ENCODE data around the gene ZFP92.

The ZFP92 gene

GRCh38 chrX:153426204-153426603 lies 14.9 kb downstream of the ZFP92 start:
- TF ChIP-seq ZNF274 (IDR thresholded peaks at IDR 0.05; ENCODE audit: low read depth, low read length), result no peak
- no peak overlapping the region for H3K4me3 ChIP-seq (ENCODE audit: low read length)

DNA sequence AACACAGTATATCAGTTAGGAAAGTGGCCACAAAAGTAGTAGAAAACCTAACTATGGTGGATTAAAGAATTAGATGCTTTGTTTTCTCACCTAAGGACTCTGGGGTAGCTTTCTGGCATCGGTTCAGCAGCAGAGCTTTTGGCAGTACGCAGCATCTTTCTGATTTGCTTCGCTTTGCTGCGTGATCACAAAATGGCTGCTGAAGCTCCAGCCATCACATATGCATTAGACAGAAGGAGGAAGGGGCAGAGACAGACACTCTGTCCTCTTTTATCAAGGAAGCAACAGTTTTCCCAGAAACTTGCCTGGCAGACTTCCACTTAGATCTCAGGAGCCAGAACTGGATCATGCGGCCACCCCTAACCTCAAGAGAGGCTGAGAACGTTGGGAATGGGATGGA lies 19.5 kb downstream of the ZFP92 start:
- TF ChIP-seq ZNF274 (IDR thresholded peaks at IDR 0.05; ENCODE audit: low read depth, low read length), result no peak
- H3K4me3 ChIP-seq (ENCODE audit: low read length), result no peak overlapping the region

GRCh38 chrX:153433161-153433680 lies 21.9 kb downstream of the ZFP92 start:
- H3K4me3 ChIP-seq (ENCODE audit: low read length), result no peak overlapping the region
- no peak for TF ChIP-seq ZNF274 (IDR thresholded peaks at IDR 0.05; ENCODE audit: low read depth, low read length)

DNA sequence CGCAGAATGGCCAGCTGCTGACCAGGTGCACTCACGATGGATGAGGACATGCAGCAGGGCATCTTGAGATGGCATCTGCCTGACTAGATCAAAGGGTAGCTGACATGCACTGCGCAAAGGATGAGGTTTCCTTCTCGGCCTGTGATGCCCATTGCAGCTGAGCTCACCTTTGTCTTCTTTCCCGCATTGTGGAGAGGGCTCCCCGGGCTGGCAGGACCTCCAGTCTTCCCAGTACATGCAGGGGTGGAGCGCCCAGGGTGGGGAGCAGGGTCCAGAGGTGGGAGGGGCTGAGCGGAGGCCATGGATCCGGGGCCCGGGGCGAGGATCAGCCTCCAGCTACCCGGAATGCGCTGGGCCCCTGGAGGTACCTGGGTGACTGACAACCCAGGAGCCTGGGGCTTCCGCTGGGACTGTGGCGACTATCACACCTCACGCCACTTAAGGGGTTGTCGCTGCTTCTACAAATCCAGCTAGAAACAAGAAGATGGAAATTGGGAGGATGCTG lies 22.6 kb downstream of the ZFP92 start:
- H3K4me3 ChIP-seq (ENCODE audit: low read length), result no peak overlapping the region
- TF ChIP-seq ZNF274 (IDR thresholded peaks at IDR 0.05; ENCODE audit: low read depth, low read length), result no peak

DNA sequence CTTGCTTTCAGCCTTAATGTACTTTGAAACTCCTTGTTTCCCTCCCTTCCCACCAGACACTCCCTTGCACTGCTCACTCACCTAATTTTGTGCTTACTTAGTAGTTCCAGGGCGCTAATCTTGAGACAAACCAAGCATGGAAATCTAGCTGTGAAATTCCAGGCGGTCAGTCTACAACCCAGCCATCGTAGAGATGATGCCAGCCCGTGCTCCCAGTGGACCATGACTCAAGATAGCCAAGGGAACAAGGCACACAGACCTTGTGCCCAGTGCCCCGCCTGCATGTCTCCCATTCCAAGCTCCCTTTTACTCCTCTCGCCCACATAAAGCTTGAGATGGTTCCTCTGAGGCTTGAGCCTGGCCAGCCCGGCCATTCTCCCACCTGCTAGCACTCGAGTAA lies 23.5 kb downstream of the ZFP92 start:
- no peak for TF ChIP-seq ZNF274 (IDR thresholded peaks at IDR 0.05; ENCODE audit: low read depth, low read length)
- no peak overlapping the region for H3K4me3 ChIP-seq (ENCODE audit: low read length)

DNA sequence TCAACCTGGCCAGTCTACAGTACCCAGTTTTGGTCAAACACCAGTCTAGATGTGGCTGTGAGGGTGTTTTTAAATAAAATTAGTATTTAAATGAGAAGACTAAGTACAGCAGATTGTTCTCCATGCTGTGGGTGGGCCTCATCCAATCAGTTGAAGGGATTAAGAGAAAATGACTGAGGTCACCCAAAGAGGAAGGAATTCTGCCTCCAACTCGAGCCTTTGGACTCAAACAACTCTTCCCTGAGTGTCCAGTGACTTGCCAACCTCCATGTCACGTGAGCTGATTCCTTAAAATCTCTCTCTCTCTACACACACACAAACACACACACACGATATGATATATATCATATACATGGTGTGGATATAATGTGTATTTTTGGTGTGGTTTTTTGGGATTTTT lies 24.6 kb downstream of the ZFP92 start:
- no peak for TF ChIP-seq ZNF274 (IDR thresholded peaks at IDR 0.05; ENCODE audit: low read depth, low read length)
- H3K4me3 ChIP-seq (ENCODE audit: low read length), result no peak overlapping the region

GRCh38 chrX:153438532-153438931 lies 27.3 kb downstream of the ZFP92 start:
- no peak for TF ChIP-seq ZNF274 (IDR thresholded peaks at IDR 0.05; ENCODE audit: low read depth, low read length)
- no peak overlapping the region for H3K4me3 ChIP-seq (ENCODE audit: low read length)

DNA sequence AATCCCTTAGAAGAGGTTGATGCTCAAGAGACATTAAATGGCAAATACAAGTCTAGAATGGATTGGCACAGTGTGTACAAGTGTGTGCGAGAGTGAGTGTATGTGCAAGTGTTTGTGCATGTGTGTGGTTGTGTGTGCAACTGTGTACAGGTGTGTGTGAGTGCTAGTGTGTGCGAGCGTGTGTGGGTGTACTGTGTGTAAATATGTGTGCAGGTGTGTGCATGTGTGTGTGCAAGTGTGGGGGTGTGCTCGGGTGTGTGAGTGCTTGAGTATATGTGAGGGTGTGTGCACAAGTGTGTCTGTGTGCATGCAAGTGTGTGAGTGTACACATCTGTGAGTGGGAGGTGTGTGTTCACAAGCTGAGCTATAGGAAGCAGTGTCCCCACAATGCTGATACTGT lies 28.7 kb downstream of the ZFP92 start:
- H3K4me3 ChIP-seq (ENCODE audit: low read length), result no peak overlapping the region
- TF ChIP-seq ZNF274 (IDR thresholded peaks at IDR 0.05; ENCODE audit: low read depth, low read length), result no peak

GRCh38 chrX:153440556-153441135 lies 29.4 kb downstream of the ZFP92 start:
- no peak overlapping the region for H3K4me3 ChIP-seq (ENCODE audit: low read length)
- TF ChIP-seq ZNF274 (IDR thresholded peaks at IDR 0.05; ENCODE audit: low read depth, low read length), result no peak

- no peak overlapping the region for H3K4me3 ChIP-seq (ENCODE audit: low read length)
- no peak for TF ChIP-seq ZNF274 (IDR thresholded peaks at IDR 0.05; ENCODE audit: low read depth, low read length)
Measured at GRCh38 chrX:153441296-153441695, 30.0 kb downstream of the ZFP92 start.

DNA sequence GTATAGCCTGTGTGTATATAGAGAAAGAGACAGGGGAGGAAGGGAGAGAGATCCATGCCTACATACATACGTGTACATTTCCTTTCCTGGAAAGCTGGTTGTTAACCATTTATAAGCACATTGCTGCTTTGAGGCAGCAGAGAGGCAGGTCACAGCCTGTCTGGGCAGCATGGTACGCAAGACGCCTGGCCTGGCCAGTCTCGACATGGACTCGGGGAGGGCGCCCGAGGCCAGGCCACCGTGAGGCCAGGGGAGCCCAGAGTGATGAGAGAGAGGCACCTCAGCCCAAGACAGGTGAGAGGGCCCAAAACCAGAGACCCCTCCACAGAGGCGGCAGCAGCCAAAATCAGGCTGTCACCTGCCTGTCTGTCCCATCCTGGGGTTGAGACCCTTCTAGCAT lies 30.7 kb downstream of the ZFP92 start:
- TF ChIP-seq ZNF274 (IDR thresholded peaks at IDR 0.05; ENCODE audit: low read depth, low read length), result no peak
- H3K4me3 ChIP-seq (ENCODE audit: low read length), result no peak overlapping the region

DNA sequence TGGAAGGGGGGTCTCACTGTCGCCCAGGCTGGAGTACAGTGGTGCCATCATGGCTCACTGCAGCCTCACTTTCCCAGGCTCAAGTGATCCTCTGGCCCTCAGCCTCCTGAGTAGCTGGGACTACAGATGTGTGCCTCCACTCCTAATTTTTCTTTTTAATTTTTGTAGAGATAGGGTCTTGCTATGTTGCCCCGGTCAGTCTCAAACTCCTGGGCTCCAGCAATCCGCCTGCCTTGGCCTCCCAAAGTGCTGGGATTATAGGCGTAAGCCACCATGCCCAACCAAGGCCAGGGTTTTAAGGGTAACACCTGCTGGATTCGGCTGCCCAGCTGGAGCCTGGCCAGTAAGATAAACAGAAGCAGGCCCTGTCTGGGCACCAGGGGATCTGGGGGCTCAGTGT lies 31.2 kb downstream of the ZFP92 start:
- no peak overlapping the region for H3K4me3 ChIP-seq (ENCODE audit: low read length)
- no peak for TF ChIP-seq ZNF274 (IDR thresholded peaks at IDR 0.05; ENCODE audit: low read depth, low read length)

DNA sequence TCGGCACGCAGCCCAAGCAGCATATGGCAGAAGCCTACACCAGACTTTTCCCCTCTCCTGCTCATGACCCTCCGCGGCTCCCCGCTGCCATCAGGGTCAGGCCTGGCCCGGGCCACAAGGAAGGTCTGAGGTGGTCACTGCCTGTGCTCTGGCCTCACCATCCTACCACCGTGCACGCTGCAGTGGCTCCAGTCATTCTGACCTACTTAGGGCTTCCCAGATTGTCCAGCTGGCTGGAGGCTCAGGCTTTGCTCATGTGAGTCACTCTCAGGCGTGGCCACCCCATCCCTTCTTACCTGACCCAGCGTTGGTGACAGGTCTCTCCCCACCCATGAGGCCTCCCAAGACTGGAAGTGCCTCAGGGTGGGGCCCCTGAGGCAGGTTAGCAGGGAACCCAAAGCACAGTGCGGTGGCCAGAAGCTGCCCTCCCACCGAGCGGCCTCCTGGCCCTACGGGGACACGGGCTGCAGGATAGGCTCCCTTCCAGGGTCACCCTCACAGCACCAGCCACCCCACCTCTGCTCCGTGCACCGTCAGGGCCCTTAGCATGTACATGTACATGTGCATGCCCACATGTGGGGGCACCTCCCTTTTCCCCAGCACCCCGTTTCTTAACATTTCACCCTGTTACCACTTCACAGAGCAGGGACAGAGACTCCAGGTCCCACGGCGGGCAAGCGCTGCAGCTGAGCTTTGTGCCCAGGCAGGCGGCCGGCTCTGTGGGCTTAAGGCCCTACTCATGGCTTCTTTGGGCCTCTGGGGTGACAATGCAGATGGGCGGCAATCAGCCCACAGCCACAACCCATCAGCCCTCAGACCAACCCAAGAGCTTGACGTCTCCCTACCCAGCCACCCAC lies 32.4 kb downstream of the ZFP92 start:
- TF ChIP-seq ZNF274 (IDR thresholded peaks at IDR 0.05; ENCODE audit: low read depth, low read length), result no peak
- no peak overlapping the region for H3K4me3 ChIP-seq (ENCODE audit: low read length)

GRCh38 chrX:153444333-153445011 lies 33.2 kb downstream of the ZFP92 start:
- H3K4me3 ChIP-seq (ENCODE audit: low read length), result no peak overlapping the region
- no peak for TF ChIP-seq ZNF274 (IDR thresholded peaks at IDR 0.05; ENCODE audit: low read depth, low read length)
